ENCODE measurements around the gene HECTD1.
"Not testable (repeated sequence)": the region's sequence is repeated elsewhere in the genome, so short reads cannot be mapped to it uniquely, and the experiment has no call there.

The HECTD1 gene

GRCh38 chr14:31052905-31053586, 154.5 kb downstream of the HECTD1 start:
- DNase-seq (ENCODE audit: low read depth, low spot score), result not testable (repeated sequence)

GRCh38 chr14:31051511-31051910, 156.1 kb downstream of the HECTD1 start:
- no peak for DNase-seq (ENCODE audit: low read depth, low spot score)

- no peak for DNase-seq (ENCODE audit: low read depth, low spot score)
These were observed 156.6 kb downstream of the HECTD1 start for GRCh38 chr14:31051023-31051422.

All from brain pericyte (primary cell).